ENCODE measurements around the gene SORCS2.

DNA sequence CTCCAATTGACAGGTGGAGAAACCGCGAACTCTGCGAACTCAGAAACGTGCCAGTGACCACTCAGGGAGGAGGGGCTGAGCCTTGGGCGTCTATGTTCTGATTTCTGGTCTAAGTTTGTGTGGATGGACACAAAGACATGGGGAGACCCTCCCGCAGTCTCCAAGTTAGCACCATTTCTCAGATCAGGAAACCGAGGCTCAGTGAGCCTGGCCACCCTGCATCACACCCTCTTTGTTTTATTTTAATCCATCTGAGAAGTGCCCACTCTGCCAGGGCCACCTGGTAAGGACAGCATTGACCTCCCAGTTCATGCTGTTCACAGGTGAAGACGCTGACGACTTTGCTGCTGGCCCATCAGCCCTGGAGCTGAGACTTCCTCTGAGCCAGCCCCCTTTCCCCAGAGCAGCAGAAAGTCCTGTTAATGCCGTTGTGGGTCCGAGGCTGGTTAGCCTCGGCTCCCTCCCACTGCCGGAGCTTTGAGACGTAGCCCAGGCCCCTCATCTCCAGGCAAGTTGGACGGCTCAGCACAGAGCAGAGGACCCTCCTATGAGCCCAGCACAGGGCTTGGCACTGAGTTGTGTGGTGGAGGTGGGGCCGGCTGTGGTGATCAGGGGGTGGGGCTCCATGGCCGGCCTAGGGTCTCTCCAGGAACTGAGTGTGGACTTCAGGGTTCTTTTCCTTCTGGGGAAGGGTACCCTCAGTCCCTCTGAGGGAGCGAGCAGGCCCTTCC is 198.7 kb downstream of the SORCS2 start:
- TF ChIP-seq, protein P1, sequence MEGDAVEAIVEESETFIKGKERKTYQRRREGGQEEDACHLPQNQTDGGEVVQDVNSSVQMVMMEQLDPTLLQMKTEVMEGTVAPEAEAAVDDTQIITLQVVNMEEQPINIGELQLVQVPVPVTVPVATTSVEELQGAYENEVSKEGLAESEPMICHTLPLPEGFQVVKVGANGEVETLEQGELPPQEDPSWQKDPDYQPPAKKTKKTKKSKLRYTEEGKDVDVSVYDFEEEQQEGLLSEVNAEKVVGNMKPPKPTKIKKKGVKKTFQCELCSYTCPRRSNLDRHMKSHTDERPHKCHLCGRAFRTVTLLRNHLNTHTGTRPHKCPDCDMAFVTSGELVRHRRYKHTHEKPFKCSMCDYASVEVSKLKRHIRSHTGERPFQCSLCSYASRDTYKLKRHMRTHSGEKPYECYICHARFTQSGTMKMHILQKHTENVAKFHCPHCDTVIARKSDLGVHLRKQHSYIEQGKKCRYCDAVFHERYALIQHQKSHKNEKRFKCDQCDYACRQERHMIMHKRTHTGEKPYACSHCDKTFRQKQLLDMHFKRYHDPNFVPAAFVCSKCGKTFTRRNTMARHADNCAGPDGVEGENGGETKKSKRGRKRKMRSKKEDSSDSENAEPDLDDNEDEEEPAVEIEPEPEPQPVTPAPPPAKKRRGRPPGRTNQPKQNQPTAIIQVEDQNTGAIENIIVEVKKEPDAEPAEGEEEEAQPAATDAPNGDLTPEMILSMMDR (optimal IDR thresholded peaks at IDR 0.05 in 1 of 3, IDR thresholded peaks at IDR 0.05 in 1 of 3, conservative IDR thresholded peaks at IDR 0.05 in 1 of 3; ENCODE audit: extremely low read depth in 1 of 3, insufficient read depth in 2 of 3, low read length in 3 of 3) = no peak
- TF ChIP-seq EZH2 (IDR thresholded peaks at IDR 0.05; ENCODE audit: low read length) = no peak

Measured in keratinocyte (primary cell).